GM10248 (cell line): ENCODE data around the gene HORMAD2.

Experiments
- CTCF ChIA-PET: fragments of 300-600 bp; sonication (Branson Sonifier 250); formaldehyde crosslinking; extraction: SDS; loops from one replicate; lab custom pipeline; 2021; ENCODE audit warnings: antibody characterized with exemption; lab: Yijun Ruan, JAX
- POLR2A ChIA-PET: fragments of 350-650 bp; sonication (Branson Sonifier 250); formaldehyde crosslinking; extraction: SDS; loops from one replicate; lab custom pipeline; 2020; ENCODE audit warnings: antibody characterized with exemption; lab: Yijun Ruan, JAX
- DNase-seq: peaks from one replicate; pipeline ENCODE4 v3.0.0; 2012; ENCODE audit errors: extremely low spot score
- TF ChIP-seq, protein P1 (sequence below): IDR thresholded peaks from 2 replicates; pipeline ENCODE4 v1.5.1; 2012; ENCODE audit warnings: mild to moderate bottlenecking, low read depth; ENCODE audit errors: extremely low read depth, missing control alignments, control extremely low read depth

The HORMAD2 gene

DNA sequence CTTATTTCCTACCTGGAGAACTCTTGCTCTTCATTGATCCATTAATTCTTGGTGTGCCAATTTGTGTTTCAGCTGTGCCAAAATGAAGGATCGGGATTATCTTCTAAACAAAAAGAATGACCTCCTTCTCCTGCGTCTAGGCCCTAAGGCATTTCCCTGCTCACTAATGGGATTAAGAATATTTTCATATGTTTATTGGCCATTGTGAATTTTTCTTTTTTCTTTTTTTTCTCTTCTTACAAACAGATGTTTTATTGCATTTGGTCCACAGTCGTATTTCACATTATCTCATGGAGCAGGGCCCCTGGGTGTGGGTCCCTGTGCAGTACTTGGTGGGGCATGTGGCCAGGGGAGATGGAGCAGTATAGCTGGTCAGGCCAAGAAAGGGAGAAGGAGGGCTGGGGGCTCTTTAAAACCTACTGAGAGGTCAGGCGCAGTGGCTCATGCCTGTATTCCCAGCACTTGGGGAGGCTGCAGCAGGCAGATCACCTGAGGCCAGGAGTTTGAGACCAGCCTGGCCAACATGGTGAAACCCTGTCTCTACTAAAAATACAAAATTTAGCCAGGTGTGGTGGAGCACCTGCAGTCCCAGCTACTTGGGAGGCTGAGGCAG, 35.3 kb upstream of the HORMAD2 start:
- ChIA-PET POLR2A (no interaction called here), CTCF (interaction anchor here (1.2 kb wide), 1 partner anchor 420 kb away, joined by 3 read pairs; no protein-coding TSS in a partner anchor)
- no peak for DNase-seq
- TF ChIP-seq, protein P1, sequence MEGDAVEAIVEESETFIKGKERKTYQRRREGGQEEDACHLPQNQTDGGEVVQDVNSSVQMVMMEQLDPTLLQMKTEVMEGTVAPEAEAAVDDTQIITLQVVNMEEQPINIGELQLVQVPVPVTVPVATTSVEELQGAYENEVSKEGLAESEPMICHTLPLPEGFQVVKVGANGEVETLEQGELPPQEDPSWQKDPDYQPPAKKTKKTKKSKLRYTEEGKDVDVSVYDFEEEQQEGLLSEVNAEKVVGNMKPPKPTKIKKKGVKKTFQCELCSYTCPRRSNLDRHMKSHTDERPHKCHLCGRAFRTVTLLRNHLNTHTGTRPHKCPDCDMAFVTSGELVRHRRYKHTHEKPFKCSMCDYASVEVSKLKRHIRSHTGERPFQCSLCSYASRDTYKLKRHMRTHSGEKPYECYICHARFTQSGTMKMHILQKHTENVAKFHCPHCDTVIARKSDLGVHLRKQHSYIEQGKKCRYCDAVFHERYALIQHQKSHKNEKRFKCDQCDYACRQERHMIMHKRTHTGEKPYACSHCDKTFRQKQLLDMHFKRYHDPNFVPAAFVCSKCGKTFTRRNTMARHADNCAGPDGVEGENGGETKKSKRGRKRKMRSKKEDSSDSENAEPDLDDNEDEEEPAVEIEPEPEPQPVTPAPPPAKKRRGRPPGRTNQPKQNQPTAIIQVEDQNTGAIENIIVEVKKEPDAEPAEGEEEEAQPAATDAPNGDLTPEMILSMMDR = no peak

DNA sequence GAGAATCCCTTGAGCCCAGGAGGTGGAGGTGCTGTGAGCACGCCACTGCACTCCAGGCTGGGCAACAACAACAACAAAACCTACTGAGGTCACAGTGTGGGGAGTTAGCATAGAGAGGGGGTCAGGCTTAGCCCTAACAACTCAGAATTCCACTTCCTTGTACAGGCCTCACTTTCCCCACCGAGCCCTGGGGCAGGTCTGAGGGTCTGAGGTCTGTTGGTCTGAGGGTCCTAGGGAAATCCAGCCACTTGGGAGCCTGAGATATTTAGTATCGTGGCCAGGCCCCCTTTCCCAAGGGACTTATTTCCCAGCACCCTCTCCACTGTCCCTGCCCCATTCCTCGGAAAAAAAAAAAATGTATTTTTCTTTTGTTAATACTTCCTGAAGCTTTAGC, 34.8 kb upstream of the HORMAD2 start:
- ChIA-PET POLR2A (no interaction called here), CTCF (interaction anchor here (1.2 kb wide), 1 partner anchor 420 kb away, joined by 3 read pairs; no protein-coding TSS in a partner anchor)

DNA sequence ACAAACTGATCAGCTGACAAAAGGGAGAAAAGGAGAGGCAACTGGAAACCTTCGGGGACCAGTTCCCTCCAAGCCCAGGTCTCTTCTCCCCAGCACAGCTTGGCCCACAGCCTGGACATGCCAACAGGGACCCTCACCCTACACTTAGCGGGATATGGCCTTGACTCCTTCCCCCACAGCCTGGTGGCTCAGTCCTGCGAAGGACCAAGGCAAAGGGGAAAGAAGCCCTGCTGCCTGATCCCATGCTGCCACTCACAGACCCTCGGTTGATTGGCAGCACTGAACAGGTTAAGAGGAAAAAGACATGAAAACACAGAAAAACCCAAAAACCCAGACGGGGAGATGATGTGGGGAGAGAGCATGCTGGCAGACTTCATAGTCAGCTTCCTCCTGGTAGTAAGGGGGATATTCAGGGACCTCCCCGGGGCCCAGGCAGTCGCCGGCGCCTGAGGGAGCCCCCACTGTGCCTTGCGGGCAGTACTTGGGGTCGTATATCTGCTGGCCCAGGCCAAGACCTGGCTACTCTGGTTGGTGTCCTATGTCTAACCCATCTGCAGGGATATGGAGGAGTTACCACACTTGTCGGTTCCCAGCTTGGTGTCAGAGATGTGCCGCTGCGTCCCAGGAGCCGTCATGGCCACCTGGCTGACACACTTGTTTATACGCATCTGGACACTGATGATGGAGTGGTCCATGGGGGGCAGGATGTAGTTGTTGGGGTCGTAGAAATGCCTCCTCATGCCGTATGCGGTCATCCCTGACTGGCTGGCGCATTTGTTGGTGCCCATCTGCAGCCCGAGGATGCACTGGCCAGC, 34.2 kb upstream of the HORMAD2 start:
- TF ChIP-seq, protein P1 = no peak
- DNase-seq = no peak
- ChIA-PET POLR2A (no interaction called here), CTCF (interaction anchor here (1.2 to 1.3 kb wide), 2 partner anchors 10 to 20 kb away, joined by 3 to 6 read pairs; no protein-coding TSS in a partner anchor)

More for the DNA sequence above, 34.8 kb upstream of the HORMAD2 start:
- TF ChIP-seq, protein P1 = no peak
- no peak for DNase-seq

DNA sequence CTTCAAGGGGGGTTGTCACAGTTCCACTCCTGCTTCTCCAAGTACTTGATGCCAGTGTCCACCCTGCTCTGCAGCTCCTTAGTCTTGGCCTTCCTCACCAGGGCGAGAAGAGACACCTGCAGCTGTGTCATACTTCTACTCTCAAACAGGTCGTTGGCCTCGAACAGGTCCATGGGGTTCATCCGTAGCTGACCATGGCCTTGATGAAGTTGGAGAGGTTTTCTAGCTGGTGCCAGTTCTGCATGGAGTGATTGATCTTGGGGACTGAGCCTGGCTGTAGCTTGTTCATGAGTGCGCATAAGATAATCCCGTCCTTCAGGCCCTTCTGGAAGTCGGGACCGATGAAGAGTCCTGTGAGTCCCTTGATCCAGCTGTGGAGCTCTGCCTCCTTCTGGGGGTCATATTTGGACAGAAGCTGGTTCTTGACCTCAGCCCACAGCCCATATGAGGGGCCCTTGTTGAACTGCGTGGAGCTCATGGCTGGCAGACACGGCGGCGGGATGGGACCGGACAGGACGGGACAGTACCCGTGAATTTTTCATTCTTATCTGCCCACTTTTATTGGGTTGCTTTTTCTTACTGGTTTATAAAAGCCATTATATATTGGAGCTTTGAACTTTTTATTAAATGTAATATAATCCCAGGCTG, 33.4 kb upstream of the HORMAD2 start:
- TF ChIP-seq, protein P1 = no peak
- ChIA-PET POLR2A (no interaction called here), CTCF (interaction anchor here (1.2 to 1.3 kb wide), 3 partner anchors 10 to 20 kb away, joined by 3 to 6 read pairs (median 4); no protein-coding TSS in a partner anchor)
- no peak for DNase-seq

DNA sequence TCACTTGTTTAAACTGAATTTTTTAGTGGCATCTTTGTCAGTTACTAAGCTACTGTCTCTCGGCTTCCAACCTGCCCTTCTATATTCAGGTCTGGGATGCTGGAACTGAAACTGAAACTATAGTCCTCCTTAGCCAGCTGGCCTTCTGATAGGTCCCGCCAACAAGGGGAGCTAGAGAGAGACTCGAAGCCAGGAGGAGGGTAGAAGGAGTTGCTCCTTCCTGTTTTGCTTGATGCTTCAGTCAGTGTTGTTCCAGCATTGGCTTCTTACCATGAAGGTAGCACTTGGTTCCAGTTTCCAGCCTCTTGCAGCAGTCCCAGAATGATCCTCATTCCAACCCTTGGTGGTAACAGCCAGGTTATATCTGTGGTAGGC, 32.9 kb upstream of the HORMAD2 start:
- TF ChIP-seq, protein P1 = no peak
- POLR2A ChIA-PET = no interaction called here
- CTCF ChIA-PET = interaction anchor here (1.2 to 1.3 kb wide), 3 partner anchors 10 to 21 kb away, joined by 3 to 6 read pairs (median 4); no protein-coding TSS in a partner anchor
- no peak for DNase-seq

DNA sequence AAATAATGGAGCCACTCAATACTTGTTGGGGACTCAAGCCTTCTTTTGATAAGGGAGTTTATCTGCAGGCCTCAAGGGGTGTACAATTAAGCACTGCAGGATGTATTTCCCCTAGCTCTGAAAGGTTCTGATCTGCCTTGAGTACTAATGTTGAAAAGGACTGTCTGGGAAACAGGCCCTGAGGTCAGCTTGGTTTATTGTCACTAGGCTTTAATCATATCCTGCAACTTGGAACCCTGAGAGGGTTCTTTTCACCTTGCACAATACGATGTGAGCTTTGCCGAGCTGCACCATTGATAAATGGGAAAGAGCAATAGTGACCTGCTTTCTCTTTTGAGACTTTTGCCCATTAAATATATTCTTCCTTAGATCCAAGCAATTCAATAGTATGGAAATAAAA, 31.6 kb upstream of the HORMAD2 start:
- TF ChIP-seq, protein P1 = no peak
- CTCF ChIA-PET = no interaction called here
- POLR2A ChIA-PET = no interaction called here
- no peak for DNase-seq
